H1 (cell line): ENCODE measurements around the gene GLCE. TPM values are rescaled to one million over a fixed set of nuclear protein-coding genes. Genes with fewer than 3 reads are reported as not detected.

Experiments used
- CHD2 ChIP-seq: IDR thresholded peaks from 2 replicates; pipeline ENCODE4 v1.6.1; 2012; ENCODE audit warnings: low read length, improper control_type of control experiment
- KDM1A ChIP-seq: fragments of 200-600, 300-600 bp; sonication (generic); IDR thresholded peaks from 2 replicates; pipeline ENCODE4 v1.7.1; 2016; ENCODE audit warnings: mild to moderate bottlenecking, low read length, borderline replicate concordance
- NANOG ChIP-seq: IDR thresholded peaks from 2 replicates; pipeline ENCODE4 v1.6.1; 2011; ENCODE audit warnings: low read length, low read depth, mild to moderate bottlenecking, inconsistent platforms; ENCODE audit not compliant: insufficient read depth, poor library complexity, severe bottlenecking
- RBBP5 ChIP-seq: IDR thresholded peaks from 2 replicates; pipeline ENCODE4 v1.7.1; 2012; ENCODE audit warnings: low read depth, mild to moderate bottlenecking, inconsistent platforms, low read length, moderate library complexity, borderline replicate concordance
- TBP ChIP-seq: IDR thresholded peaks from 2 replicates; pipeline ENCODE4 v1.6.1; 2011; ENCODE audit warnings: low read depth, low read length, improper control_type of control experiment
- polyA plus RNA-seq, 7 experiments: library from polyadenylated mRNA; depleted of rRNA in 3 of 7; stranded (reverse) in 5 of 7; unstranded in 2 of 7; fragments of >200 nt in 5 of 7; fragments of 200-250 nt in 2 of 7; gene quantifications; 1 replicate in 5 of 7; 2 replicates in 1 of 7; 4 replicates in 1 of 7; pipeline versions ENCODE4 v1.2.1 to v1.2.3, GENCODE V29; 2011 to 2013; ENCODE audit warnings: missing spikeins in 2 of 7, mixed read lengths in 2 of 7
- total RNA-seq: library from RNA; stranded (reverse); fragmentation: NEBNext Ultra II Directional; extraction: Animal tissue kit (Norgen Biotek cat#: 25700); gene quantifications from 2 replicates; pipeline ENCODE4 v1.2.1, GENCODE V29; 2021
- TF ChIP-seq, protein P1 (sequence below): IDR thresholded peaks from 2 replicates; pipeline ENCODE4 v1.6.1; 2011; ENCODE audit warnings: low read length, improper control_type of control experiment

The GLCE gene
- total and polyA plus RNA-seq, 2 of the 8 experiments (the other 6 are each of a cell fraction or from before 2014, with no cell fraction given): 17.1 to 22.7 TPM

DNA sequence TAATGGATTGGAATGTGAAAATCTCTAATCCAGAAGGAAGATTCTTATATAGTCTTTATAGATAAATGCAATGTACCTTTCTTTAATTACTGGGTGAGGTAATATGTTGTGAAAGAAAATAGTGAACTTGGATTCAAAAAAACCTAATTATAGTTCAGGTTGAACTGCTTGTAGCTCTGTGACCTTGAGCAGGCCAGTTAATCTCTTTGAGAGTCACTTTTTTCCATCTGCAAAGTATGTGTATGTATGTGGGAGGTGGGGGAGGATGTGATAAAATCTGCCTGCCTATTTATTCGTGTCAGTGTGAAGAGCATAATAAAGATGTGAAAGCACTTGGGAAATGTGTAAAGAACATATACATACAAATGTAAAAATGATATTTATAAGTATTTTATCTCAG, 34.4 kb downstream of the GLCE start (continued):
- no peak for TF ChIP-seq NANOG
- no peak for TF ChIP-seq KDM1A
- TF ChIP-seq TBP: no peak
- TF ChIP-seq, protein P1, sequence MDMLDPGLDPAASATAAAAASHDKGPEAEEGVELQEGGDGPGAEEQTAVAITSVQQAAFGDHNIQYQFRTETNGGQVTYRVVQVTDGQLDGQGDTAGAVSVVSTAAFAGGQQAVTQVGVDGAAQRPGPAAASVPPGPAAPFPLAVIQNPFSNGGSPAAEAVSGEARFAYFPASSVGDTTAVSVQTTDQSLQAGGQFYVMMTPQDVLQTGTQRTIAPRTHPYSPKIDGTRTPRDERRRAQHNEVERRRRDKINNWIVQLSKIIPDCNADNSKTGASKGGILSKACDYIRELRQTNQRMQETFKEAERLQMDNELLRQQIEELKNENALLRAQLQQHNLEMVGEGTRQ: no peak
- TF ChIP-seq CHD2: no peak
- no peak for TF ChIP-seq RBBP5
